ENCODE measurements around the gene TMEM233.

Gene TMEM233

DNA sequence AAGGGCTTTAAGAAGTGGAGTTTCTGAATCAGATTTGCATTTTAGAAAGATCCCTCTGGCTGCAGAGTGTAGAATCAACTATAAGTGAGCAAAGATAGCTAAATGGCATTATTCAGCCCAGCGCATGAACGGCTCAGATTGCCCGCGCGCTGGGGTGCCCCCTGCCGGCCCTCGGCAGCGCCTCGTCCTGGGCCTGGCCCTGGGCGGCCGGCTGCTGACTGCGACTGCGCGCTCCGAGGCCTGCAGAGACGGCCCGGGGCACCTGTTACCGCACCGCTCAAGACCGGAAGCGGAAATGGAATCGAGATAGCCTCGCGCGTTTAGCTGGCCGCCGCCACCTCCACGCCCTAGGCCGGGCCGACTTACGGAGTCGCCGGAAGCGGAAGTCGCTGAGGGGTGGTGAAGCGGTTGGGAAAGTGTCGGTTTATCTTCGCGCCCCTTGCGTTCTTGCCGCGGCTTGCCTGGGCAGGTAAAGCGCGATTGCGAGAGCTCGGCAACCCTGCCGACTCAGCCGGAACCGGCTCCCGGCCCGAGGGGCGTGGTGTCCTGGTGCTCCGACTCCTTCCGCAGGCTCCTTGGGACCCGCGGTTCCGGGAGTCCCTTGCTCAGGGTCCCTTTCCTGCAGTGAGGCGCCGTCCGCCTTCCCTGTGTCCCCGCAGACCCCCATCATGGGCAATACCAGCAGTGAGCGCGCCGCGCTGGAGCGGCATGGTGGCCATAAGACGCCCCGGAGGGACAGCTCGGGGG lies 74.2 kb downstream of the TMEM233 start, which contains the start of gene PRKAB1:
Gene PRKAB1, plus strand, starts transcription at position 557 of the 747 bp plus-strand sequence. Its CDS starts 112 bp downstream, at position 669.
- Histone ChIP-seq H3K27me3 (ENCODE audit: control insufficient read depth, low read length) (no peaks in the 10 kb centered on the region), H3K9me3 (ENCODE audit: control insufficient read depth, insufficient read depth, low read length) (no peaks in the 10 kb centered on the region), H3K79me2 (ENCODE audit: control insufficient read depth, low read length) (peaks cover 49% of the 10 kb centered on the region), H3K9me2 (replicated peaks; ENCODE audit: control insufficient read depth, low read length) (no peaks in the 10 kb centered on the region), H3F3A (ENCODE audit: control insufficient read depth, insufficient read depth) (peaks cover 13% of the 10 kb centered on the region), H3K27ac (ENCODE audit: low read depth, low read length) (peak within 1 kb of the TSS; percentile 95), H3K4me1 (ENCODE audit: control insufficient read depth, low read length) (peaks cover 43% of the 10 kb centered on the region), H3K4me2 (ENCODE audit: low read length) (peak within 1 kb of the TSS; percentile 90), H3K4me3 (ENCODE audit: low read length) (peak within 1 kb of the TSS; percentile 99), H4K20me1 (ENCODE audit: control insufficient read depth, insufficient read depth, low read depth, low read length) (0 out of 2 replicates have a peak, but pooled peaks cover 5% of the 10 kb centered on the region), H3K36me3 (ENCODE audit: control insufficient read depth, low read length) (peaks cover 43% of the 10 kb centered on the region)
- TF ChIP-seq CTCF (IDR thresholded peaks at IDR 0.05; ENCODE audit: low read depth, low read length, poor library complexity, severe bottlenecking) (peak; percentile 94), EZH2phosphoT487 (IDR thresholded peaks at IDR 0.05; ENCODE audit: borderline replicate concordance, low read length) (no peak)

GRCh38 chr12:119668324-119668841 lies 74.8 kb downstream of the TMEM233 start:
- Histone ChIP-seq H3K27ac (ENCODE audit: low read depth, low read length) (peak overlapping the region; percentile 95), H3K9me3 (ENCODE audit: control insufficient read depth, insufficient read depth, low read length) (no peaks in the 10 kb centered on the region), H3K27me3 (ENCODE audit: control insufficient read depth, low read length) (no peaks in the 10 kb centered on the region), H3K4me2 (ENCODE audit: low read length) (peak overlapping the region; percentile 79), H3K79me2 (ENCODE audit: control insufficient read depth, low read length) (peaks cover 55% of the 10 kb centered on the region), H3K4me1 (ENCODE audit: control insufficient read depth, low read length) (peaks cover 43% of the 10 kb centered on the region), H3K36me3 (ENCODE audit: control insufficient read depth, low read length) (peaks cover 50% of the 10 kb centered on the region), H3K4me3 (ENCODE audit: low read length) (peak overlapping the region; percentile 99), H3K9me2 (replicated peaks; ENCODE audit: control insufficient read depth, low read length) (no peaks in the 10 kb centered on the region), H3F3A (ENCODE audit: control insufficient read depth, insufficient read depth) (peaks cover 13% of the 10 kb centered on the region), H4K20me1 (ENCODE audit: control insufficient read depth, insufficient read depth, low read depth, low read length) (0 out of 2 replicates have a peak, but pooled peaks cover 5% of the 10 kb centered on the region)
- TF ChIP-seq EZH2phosphoT487 (IDR thresholded peaks at IDR 0.05; ENCODE audit: borderline replicate concordance, low read length): no peak
- no peak for TF ChIP-seq CTCF (IDR thresholded peaks at IDR 0.05; ENCODE audit: low read depth, low read length, poor library complexity, severe bottlenecking)

DNA sequence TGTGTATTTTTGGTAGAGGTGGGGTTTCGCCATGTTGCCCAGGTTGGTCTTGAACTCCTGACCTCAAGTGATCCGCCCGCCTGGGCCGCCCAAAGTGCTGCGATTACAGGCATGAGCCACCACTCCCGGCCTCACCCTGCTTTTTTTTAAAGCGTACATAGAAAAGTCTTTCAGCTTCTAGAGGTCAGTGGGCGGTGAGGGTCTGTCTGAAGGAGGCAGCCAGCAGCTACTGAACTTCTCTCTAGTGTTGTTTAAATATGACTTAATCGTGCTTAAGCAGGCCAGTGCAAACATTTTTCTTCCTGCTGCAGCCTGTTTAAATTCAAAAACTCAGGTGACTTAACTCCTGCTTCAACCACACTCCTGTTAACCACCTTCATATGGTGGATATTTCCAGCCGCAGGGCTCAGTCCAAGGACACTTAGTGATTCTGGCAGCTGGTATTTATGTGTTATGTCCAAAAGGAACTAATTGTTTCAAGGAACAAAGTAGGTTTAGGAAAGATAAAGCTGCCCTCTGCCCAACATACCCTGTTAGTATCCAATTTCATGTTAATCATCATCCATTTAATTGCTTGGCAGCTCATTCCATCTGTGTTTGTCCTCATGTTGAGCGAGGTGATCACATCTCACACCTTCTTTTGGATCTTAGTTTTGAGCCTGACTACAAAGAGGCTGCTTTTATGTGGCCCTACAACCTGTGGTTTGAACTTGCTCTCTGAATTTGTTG lies 76.3 kb downstream of the TMEM233 start:
- Histone ChIP-seq H3K36me3 (ENCODE audit: control insufficient read depth, low read length) (peaks cover 65% of the 10 kb centered on the region), H3K27me3 (ENCODE audit: control insufficient read depth, low read length) (no peaks in the 10 kb centered on the region), H3K27ac (ENCODE audit: low read depth, low read length) (0 out of 2 replicates have a peak overlapping the region, but pooled peaks have one; percentile 8), H3K79me2 (ENCODE audit: control insufficient read depth, low read length) (peaks cover 55% of the 10 kb centered on the region), H3K9me3 (ENCODE audit: control insufficient read depth, insufficient read depth, low read length) (no peaks in the 10 kb centered on the region), H3K9me2 (replicated peaks; ENCODE audit: control insufficient read depth, low read length) (no peaks in the 10 kb centered on the region), H3K4me3 (ENCODE audit: low read length) (peak overlapping the region; percentile 99), H3K4me2 (ENCODE audit: low read length) (peak overlapping the region; percentile 79), H3K4me1 (ENCODE audit: control insufficient read depth, low read length) (peaks cover 43% of the 10 kb centered on the region), H3F3A (ENCODE audit: control insufficient read depth, insufficient read depth) (peaks cover 13% of the 10 kb centered on the region), H4K20me1 (ENCODE audit: control insufficient read depth, insufficient read depth, low read depth, low read length) (0 out of 2 replicates have a peak, but pooled peaks cover 5% of the 10 kb centered on the region)
- TF ChIP-seq EZH2phosphoT487 (IDR thresholded peaks at IDR 0.05; ENCODE audit: borderline replicate concordance, low read length): no peak
- no peak for TF ChIP-seq CTCF (IDR thresholded peaks at IDR 0.05; ENCODE audit: low read depth, low read length, poor library complexity, severe bottlenecking)

Measured in DOHH2 (cell line).